ENCODE measurements around the gene LMTK2.

Gene LMTK2

GRCh38 chr7:98106647-98107312 is at the start of gene LMTK2:
Gene LMTK2 (plus strand): TSS chr7:98106862. CDS start chr7:98107178, 316 bp downstream.
- peak; percentile 86 for DNase-seq (ENCODE audit: low read depth, low spot score)

DNA sequence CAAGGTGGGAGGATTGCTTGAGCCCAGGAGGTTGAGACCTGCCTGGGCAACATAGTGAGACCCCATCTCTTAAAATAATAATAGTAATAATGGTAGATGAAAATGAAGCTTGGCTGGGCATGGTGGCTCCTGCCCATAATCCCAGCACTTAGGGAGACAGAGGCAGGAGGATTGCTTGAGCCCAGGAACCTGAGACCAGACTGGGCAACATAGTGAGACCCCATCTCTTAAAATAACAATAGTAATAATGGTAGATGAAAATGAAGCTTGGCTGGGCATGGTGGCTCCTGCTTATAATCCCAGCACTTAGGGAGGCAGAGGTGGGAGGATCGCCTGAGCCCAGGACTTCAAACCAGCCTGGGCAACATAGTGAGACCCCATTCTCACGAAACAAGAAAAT is 49.5 kb upstream of the LMTK2 start:
- DNase-seq (ENCODE audit: low read depth, low spot score) = no peak

- no peak for DNase-seq (ENCODE audit: low read depth, low spot score)
Measured at GRCh38 chr7:98058186-98058585, 48.5 kb upstream of the LMTK2 start.

DNA sequence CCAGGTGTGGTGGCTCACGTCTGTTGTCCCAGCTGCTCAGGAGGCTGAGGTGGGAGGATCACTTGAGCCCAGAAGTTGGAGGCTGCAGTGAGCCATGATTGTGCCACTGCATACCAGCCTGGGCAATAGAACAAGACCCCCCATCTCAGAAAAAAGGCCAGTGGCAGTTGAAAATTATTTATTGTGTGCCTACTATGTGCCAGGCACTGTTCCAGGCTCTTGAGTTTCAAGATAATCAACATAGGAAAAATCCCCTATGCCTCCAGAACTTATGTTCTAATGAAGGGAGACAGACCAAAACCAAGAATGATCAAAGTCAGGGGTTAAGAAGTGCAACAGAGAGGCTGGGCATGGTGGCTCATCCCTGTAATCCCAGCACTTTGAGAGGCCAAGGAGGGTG is 42.4 kb upstream of the LMTK2 start:
- no peak for DNase-seq (ENCODE audit: low read depth, low spot score)

DNA sequence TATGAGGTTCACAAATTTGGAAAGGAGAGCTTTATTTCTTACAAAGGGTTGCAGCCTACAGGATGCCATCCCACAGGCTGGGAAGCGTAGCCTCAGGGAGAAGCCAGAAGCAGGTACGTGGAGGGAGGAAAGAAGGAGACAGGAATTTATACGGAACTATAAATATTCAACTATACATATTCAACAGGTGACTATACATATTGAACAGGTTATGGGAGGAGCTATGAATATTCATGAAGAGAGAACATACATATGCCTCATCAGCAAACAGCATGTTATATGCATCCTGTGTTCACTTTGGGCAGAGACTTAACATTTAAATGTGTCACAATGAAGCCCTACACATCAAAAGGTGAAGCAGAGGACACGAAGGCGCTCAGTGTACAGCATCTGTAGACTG is 40.5 kb upstream of the LMTK2 start:
- no peak for DNase-seq (ENCODE audit: low read depth, low spot score)

- DNase-seq (ENCODE audit: low read depth, low spot score) = no peak
Measured at GRCh38 chr7:98066934-98067507, 39.6 kb upstream of the LMTK2 start.

GRCh38 chr7:98073047-98073446 is 33.6 kb upstream of the LMTK2 start:
- no peak for DNase-seq (ENCODE audit: low read depth, low spot score)

- no peak for DNase-seq (ENCODE audit: low read depth, low spot score)
Measured at GRCh38 chr7:98075801-98076200, 30.9 kb upstream of the LMTK2 start.

- DNase-seq (ENCODE audit: low read depth, low spot score) = no peak
Measured at GRCh38 chr7:98077762-98078161, 28.9 kb upstream of the LMTK2 start.

DNA sequence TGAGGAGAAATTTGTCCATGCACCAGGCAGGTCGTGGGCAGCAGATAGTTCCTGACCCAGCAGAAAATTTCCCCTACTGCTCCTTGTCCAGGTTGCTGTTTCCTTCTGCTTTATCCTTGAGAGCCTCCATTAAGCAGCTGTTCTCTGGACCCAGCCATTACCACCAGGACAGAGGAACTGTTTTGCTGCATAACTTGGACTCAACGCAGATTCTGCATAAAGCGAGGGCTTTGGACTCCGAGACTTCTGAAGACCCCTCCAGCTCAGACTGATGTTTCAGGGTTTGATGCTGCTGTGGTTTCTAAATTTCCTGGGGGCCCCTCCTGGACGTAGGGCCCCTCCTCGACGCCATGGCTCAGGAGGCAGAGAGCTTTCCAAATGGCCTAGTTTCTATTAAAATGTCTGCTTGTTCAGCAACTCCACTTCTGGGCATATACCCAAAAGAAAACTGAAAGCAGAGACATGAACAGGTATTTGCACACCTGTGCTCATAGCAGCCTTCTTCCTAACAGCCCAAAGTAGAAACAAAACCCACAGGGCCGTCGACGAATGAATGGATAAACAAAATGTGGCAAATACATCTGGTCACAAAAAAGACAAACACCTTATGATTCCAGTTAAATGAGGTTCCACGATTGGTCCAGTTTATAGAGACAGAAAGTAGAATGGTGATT is 28.3 kb upstream of the LMTK2 start:
- no peak for DNase-seq (ENCODE audit: low read depth, low spot score)

DNA sequence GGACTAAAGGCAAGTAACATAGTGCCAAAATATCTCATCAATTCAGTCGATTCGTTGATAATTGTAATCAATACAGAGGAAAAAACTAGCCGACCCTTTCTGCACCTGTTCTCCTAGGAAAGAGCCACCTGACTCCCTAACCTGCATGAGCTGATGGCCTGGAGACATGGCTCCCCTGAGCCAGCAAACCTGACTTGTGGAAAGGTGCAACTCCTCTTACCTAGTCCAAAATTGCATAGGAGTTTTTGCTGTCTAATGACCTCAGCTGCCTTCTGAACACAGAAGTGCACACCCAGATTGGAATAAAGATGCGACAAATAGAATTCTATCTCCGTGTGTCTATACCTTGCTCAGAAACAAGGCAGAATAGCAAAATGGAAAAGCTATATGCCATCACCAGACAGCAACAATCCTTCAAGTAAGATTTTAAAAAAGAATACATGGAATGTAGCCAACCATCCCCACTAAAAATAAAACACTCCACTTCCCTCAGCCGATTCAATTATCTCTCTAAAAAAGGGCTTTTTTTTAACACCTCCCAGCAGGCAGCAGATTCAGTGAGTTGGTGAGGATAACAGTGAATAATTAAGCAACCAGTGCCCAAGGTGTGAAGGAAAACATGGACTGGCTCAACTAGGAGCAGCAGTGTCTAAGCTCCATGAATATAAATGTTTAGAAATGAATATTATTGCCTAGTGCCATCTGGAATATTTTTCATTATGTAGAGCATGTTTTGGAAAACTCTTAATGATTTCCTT is 26.6 kb upstream of the LMTK2 start:
- no peak for DNase-seq (ENCODE audit: low read depth, low spot score)

- no peak for DNase-seq (ENCODE audit: low read depth, low spot score)
Measured at GRCh38 chr7:98081319-98081718, 25.3 kb upstream of the LMTK2 start.

DNA sequence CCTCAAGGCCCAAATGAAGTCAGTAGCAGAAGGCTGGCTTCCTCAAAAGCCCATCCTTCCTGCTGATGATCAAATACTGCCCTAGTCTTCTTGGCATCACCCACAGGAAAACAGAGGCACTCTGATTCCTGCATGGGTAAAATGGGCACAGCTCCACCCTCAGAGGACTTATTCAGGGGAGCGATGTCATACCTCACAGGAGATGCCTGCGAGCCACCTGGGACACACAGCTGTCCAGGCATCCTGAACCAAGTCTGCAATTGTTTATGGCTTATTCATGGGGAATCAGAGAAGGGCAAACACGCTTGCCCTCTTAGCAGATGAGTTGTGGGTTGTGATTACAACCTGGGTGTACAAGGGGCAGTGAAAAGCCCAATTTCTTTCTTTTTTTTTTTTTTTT is 22.0 kb upstream of the LMTK2 start:
- no peak for DNase-seq (ENCODE audit: low read depth, low spot score)

- no peak for DNase-seq (ENCODE audit: low read depth, low spot score)
Measured at GRCh38 chr7:98085674-98086073, 21.0 kb upstream of the LMTK2 start.

DNA sequence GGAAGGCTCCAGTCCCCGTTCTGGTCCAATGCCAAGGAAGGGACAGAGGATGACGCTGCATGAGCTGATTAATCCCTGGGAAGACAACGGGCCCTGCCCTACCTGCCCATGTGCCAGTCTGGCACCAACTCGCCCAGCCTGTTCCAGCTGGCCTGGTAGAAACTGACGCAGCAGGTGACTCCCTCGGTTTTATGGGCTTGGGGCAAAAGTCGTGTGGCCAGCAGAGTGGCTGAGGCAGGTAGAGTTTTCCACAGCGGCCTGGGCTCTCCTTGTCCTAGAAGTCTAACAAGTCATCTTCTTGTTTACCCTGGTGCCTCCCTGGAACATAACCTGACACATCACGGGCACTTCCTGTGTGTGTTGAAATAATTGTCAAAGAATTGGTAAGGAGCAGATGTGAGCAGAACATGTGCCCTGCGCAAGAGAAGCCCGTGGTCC is 20.4 kb upstream of the LMTK2 start:
- DNase-seq (ENCODE audit: low read depth, low spot score) = no peak

DNA sequence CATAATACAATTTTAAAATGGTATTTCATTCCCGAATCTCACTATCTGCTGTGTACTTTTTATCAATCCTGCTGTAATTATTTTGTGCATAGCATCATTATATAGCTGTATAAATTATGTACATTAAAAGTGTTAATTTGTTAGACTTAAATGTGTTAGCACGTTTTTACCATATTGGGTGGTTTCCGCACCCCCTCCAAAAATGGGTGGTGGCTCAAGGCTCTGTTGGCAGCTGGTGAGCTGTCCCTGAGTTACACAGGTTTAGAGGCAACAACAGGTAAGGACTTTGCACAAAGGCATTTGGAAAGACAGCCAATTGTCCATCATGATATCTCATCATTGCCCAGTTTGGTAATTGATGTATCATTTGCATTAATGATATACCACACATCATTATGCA is 18.6 kb upstream of the LMTK2 start:
- DNase-seq (ENCODE audit: low read depth, low spot score) = no peak

GRCh38 chr7:98090116-98090515 is 16.5 kb upstream of the LMTK2 start:
- no peak for DNase-seq (ENCODE audit: low read depth, low spot score)

DNA sequence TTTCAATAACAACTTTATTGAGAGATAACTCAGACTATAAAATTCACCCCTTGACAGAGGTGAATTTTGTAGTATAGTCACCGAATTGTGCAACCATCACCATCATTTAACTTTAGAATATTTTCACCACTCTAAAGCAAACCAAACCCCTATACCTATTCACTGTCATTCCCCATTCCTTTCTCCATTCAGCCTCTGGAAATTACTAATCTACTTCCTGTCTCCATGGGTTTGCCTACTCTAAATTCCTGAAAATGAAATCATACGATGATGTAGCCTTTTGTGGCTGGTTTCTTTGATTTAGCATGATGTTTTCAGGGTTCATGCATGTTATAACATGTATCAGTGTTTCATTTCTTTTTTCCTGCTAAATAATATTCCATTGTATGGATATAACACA is 15.6 kb upstream of the LMTK2 start:
- DNase-seq (ENCODE audit: low read depth, low spot score) = no peak

DNA sequence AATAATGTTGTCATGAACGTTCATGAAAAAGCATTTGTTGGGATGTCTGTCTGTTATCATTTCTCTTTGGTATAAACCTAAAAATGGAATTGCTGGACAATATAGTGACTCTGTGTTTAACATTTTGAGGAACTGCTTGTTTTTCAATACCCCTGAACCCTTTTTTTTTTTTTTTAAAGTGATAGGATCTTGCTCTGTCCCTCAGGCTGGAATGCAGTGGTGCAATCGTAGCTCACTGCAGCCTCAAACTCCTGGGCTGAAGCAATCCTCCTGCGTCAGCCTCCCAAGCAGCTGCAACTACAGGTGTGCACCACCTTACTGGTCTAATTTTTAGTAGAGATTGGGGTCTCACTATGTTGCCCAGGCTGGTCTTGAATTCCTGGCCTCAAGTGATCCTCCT is 15.1 kb upstream of the LMTK2 start:
- DNase-seq (ENCODE audit: low read depth, low spot score) = no peak

DNA sequence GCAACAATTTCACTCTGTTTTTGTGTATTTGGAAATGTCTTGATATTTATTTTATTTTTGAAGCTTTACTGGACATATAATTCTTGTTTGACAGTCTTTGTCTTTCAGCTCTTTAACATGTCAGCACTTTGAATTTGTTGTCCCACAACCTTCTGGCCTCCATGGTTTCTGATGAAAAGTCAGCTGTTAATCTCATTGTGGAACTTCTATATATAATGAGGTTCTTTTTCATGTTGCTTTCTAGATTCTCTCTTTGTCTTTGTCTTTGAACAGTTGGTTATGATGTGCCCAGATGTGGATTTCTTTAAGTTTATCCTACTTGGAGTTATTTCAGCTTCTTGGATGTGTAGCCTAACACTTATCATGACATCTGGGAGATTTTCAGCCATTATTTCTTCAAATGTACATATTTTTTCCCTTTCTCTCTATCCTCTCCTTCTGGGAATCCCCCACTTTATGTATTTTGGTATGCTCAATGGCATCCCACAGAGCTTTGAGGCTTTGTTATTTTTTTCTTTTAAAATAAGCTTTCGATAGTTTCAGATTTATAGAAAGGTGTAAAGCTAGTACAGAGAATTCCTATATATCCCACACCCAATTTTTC is 9.5 kb upstream of the LMTK2 start:
- no peak for DNase-seq (ENCODE audit: low read depth, low spot score)

- DNase-seq (ENCODE audit: low read depth, low spot score) = no peak
Measured at GRCh38 chr7:98100088-98100487, 6.6 kb upstream of the LMTK2 start.

DNA sequence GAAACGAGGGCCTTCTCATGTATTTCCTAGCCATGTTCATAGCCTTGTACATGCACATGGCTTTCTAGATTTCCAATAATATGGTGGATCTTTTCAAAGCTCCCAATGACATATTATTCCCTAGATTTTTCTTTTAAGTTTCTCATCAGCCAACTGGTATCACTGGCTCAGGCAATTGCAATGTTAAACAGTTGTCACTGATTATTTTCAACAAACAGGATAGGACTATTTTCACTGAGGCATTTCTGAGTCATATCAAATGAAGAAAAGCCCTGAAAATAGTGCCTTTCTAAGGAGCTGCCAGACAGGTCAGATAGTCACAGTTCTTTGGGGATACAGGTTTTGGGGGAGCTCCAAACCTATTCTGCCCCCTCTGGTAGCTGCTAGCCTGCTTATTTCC is 4.5 kb upstream of the LMTK2 start:
- DNase-seq (ENCODE audit: low read depth, low spot score) = no peak
